ENCODE results near the gene PDE6A.
"Not testable (repeated sequence)": the region's sequence is repeated elsewhere in the genome, so short reads cannot be mapped to it uniquely, and the experiment has no call there.

Gene PDE6A

GRCh38 chr5:149894237-149894636 lies 50.4 kb downstream of the PDE6A start:
- DNase-seq (ENCODE audit: low read depth), result no peak

GRCh38 chr5:149893403-149893931 lies 51.1 kb downstream of the PDE6A start:
- no peak for DNase-seq (ENCODE audit: low read depth)

GRCh38 chr5:149892594-149892993 lies 52.0 kb downstream of the PDE6A start:
- DNase-seq (ENCODE audit: low read depth), result no peak

GRCh38 chr5:149888280-149888679 lies 56.3 kb downstream of the PDE6A start:
- DNase-seq (ENCODE audit: low read depth), result no peak

GRCh38 chr5:149887622-149888183 lies 56.9 kb downstream of the PDE6A start:
- no peak for DNase-seq (ENCODE audit: low read depth)

- DNase-seq (ENCODE audit: low read depth), result no peak
These were observed 57.7 kb downstream of the PDE6A start for GRCh38 chr5:149886692-149887470.

GRCh38 chr5:149886060-149886459 lies 58.5 kb downstream of the PDE6A start:
- DNase-seq (ENCODE audit: low read depth), result no peak

- DNase-seq (ENCODE audit: low read depth), result no peak
These were observed 59.1 kb downstream of the PDE6A start for GRCh38 chr5:149885513-149885912.

GRCh38 chr5:149883550-149883949 lies 61.0 kb downstream of the PDE6A start:
- no peak for DNase-seq (ENCODE audit: low read depth)

GRCh38 chr5:149882633-149883032 lies 62.0 kb downstream of the PDE6A start:
- DNase-seq (ENCODE audit: low read depth), result not testable (repeated sequence)

GRCh38 chr5:149881874-149882273 lies 62.7 kb downstream of the PDE6A start:
- no peak for DNase-seq (ENCODE audit: low read depth)

GRCh38 chr5:149881069-149881622 lies 63.4 kb downstream of the PDE6A start:
- no peak for DNase-seq (ENCODE audit: low read depth)

GRCh38 chr5:149879593-149879992 lies 65.0 kb downstream of the PDE6A start:
- not testable (repeated sequence) for DNase-seq (ENCODE audit: low read depth)

- DNase-seq (ENCODE audit: low read depth), result no peak
These were observed 66.2 kb downstream of the PDE6A start for GRCh38 chr5:149878371-149878770.

GRCh38 chr5:149873896-149874295 lies 70.7 kb downstream of the PDE6A start:
- DNase-seq (ENCODE audit: low read depth), result no peak

- DNase-seq (ENCODE audit: low read depth), result no peak
These were observed 72.1 kb downstream of the PDE6A start for GRCh38 chr5:149872351-149873040.

- DNase-seq (ENCODE audit: low read depth), result no peak
These were observed 73.1 kb downstream of the PDE6A start for GRCh38 chr5:149871471-149871870.

- DNase-seq (ENCODE audit: low read depth), result no peak
These were observed 73.9 kb downstream of the PDE6A start for GRCh38 chr5:149870697-149871096.

- DNase-seq (ENCODE audit: low read depth), result no peak
These were observed 74.4 kb downstream of the PDE6A start for GRCh38 chr5:149870232-149870631.

- no peak for DNase-seq (ENCODE audit: low read depth)
These were observed 75.2 kb downstream of the PDE6A start for GRCh38 chr5:149869411-149869821.

- no peak for DNase-seq (ENCODE audit: low read depth)
These were observed 78.8 kb downstream of the PDE6A start for GRCh38 chr5:149865746-149866145.

- DNase-seq (ENCODE audit: low read depth), result no peak
These were observed 80.8 kb downstream of the PDE6A start for GRCh38 chr5:149863830-149864229.

GRCh38 chr5:149863176-149863575 lies 81.4 kb downstream of the PDE6A start:
- DNase-seq (ENCODE audit: low read depth), result no peak

Data from activated T-helper 9 cell treated with anti-CD3 and anti-CD28 coated beads, Interleukin-2, amount 50 U/mL, for 16 hours (primary cell).